ENCODE results near the gene IL21R.
"Not testable (repeated sequence)": the region's sequence is repeated elsewhere in the genome, so short reads cannot be mapped to it uniquely, and the experiment has no call there.

IL21R gene

DNA sequence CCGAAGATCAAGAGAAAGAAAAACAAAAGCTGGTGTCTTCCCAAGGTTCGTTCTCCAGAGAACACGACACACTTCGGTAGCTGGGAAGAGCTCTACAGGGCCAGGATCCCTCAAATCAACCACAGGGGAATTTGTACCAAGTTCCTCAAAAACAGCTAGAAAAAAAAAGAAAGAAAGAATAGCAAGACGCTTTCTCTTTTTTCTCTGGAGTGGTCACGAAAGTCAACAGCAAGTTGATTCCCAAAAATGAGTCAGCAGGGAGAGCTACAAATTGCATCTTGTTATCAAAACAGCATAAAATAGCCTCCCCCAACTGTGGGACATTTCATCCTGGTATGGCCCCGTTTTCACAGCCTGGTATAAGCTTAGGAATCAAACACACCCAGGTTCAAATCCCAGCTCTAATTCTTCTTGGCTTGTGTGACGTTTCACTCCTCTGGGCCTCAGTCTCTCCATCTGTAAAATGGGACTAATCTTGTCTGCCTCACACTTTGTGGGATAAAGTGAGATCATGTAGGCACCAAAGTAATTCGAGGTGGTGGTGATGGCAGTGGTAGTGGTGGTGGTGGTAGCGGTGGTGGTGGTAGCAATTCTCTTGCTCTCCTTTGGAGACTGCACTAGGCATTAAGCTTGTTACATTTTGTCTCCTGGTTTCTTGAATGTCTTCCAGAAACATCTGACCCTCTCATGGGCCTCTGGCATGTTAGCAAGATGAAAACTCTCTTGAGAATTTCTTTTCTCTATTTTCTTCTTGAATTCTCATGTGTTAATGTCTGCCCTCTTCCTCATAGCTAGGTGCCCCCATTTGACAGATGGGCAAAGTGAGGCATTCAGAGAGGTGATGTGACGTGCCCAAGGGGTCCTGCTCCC lies 988 bp upstream of the IL21R start:
- DNase-seq (ENCODE audit: low spot score) = peak; percentile 37

DNA sequence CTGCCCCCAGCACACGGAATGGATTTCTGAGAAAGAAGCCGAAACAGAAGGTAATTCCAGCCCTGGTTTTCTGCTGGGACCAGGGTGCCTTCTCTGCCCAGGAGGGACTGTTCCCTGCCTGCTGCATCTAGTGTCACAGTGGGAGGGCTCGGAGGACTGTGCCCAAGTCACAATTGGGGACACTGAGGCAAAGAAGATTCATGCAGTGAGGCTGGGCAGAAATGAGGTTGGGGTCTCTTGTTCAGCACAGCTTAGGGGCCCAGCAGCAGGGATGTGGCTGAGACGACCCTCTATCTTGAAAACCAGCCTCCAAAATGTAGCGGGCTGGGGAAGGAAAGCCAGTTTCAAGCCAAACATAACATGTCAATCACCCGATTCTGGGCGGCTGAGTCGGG lies 592 bp downstream of the IL21R start:
- no peak for DNase-seq (ENCODE audit: low spot score)

DNA sequence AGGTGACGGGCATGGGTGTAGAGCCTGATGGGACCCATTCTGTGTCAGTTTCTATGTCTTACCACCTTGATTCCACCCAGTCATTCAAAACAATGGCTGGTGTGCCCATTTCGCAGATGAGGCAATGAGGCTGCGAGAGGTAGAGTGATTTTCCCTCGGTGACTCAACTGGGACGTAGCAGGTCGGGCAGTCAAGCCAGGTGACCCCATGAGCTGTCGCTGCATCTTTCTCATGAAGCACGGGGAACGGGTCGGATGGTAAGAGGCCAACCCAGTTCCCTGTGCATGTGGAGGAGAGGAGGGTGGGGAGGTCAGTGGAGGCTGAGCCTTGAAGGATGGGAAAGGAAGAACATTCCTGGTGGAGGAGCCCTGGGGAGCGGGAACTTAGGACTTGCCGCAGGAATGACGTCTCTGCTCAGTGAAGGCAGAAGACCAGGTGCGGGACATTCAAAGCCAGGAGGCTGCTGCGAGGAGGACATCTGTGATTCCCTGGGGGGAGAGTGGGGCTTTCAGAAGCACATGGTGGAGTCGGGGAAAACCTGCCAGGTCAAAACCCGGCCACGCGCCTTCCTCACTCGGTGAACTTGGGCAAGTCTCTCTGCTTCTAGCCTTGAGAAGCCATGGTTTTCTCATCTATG lies 1.1 kb downstream of the IL21R start:
- no peak for DNase-seq (ENCODE audit: low spot score)

DNA sequence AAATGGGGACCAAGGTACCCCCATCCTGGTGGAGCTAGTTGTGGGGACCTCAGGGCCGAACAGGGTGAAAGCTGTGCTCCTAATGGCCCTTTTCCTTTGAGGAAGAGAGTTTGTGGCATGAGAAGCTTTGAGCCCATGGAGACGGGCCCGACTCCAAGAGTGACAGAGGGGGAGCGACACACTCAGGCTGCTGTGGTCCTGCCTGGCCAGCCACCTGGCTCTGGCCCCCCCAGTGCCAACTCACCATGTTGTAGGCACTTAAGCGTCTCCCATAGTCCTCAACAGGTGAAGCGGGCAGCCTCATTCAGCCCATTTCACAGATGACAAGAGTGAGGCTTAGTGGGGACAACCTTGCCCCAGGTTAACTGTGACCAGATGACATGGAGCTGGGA lies 1.6 kb downstream of the IL21R start:
- no peak for DNase-seq (ENCODE audit: low spot score)

DNA sequence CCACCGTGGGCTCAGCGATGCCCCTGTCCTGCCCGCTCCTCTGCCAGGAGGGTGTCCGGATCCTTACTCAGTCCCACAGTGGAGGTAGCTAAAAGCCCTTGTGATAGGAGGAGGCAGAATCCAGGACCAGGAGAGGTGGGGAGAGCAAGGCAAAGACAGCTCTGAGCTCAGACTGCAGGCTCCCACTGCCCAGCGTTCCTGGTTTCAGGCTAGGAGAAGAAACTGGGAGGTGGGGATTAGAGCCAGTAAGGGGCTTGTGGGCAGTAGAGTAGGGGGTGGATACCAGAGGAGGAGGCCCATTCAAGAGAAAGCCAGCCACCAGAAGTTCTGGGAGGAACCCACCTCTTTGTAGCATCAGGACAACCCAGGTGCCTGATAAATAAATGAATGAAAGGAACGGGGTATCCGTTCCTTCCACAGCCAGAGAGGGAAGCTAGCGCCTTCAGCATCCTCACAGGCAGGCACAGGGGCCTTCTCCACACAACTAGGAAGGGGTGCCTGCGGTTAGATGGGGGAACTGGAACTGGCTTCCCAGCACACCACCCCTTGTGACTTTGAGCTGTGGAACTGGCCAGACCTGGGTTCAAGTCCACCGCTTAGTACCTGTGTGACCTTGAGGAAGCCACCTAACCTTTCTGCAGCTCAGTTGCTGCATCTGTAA lies 2.3 kb downstream of the IL21R start:
- no peak for DNase-seq (ENCODE audit: low spot score)

DNA sequence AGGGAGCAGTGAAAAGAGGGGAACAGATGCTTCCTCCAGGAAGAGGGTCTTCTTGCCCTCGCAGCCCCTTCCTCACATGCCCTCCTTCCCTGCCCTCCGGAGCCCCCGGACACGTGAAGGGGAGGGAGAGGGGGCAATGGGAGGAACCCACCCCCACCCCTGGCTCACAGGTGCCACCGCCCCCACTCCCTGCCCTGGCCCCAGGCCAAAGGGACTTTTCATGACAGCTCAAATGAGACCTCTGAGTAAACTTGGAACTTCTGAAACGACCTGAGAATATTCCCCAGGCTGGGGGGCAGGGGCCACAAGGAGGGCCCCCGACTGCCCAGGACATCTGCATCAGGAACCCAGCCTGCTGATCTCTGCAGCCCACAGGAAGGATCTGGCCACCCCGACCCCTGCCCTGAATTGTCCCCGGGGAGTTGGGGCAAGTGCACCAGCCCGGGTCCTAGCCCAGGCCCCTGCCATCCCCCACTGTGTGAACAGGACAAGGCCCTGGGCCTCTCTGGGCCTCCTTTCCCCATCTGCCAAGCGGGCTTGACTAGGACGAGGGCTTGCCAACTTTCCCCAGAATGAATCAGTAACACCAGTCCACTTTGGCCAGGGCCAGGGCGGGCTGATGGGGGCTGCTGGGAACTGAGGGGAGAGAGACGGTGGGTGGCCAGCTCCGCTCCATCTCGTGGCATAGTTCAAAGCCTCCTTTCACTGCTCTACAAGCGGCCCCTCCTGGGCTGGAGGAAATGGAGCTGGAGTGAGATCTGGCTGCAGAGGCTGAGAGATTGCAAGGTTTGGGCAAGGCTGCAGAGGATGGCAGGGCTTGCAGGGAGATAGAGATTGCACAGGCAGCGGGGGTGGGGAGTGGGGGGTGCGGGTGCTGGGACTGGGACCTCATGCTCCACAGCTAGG lies 3.8 kb downstream of the IL21R start:
- peak; percentile 57 for DNase-seq (ENCODE audit: low spot score)

DNA sequence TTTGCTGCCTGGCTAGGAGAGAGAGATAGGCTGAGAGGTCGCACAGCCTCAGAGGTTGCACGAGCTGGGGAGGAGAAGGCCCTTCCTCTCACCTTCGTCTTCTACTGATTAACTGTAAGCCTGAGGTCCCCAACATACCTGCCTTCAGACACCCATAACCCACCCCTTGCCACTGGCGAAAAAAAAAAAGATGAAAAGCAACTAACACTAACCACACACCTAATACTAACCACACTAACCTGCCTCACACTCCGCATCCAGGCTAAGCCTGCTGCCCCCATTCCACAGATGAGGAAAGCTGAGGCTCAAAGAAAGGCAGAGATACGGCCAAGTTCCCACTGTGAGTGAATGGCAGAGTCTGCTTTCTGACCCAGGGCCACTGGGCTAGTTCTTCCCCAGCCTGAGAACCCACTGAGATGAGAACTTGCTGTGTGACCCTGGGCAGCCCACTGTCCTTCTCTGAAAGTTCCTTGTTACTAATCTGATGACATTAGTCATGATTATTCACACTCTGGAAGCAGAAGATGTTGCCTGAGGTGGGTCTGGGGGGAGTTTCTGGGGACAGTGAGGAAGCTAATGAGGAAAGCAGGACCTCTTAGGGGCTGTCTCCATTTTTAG lies 4.6 kb downstream of the IL21R start:
- DNase-seq (ENCODE audit: low spot score) = no peak

DNA sequence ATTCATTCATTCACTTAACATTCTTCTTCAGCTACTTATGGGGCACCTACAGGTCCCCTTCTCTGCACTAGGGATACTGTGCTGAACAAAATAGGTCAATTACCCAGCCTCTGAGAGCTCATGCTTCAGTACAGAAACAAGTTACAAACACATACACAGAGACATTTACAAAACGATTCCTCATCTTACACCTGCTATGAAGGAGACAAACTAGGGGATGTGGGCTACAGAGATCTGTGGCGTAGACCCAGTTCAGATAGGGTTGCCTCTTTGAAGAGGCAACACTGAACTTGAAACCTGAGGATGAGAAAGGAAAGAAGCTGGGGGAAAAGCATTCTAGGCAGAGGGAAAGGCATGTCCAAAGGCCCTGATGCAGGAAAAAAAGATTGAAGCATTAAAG lies 5.2 kb downstream of the IL21R start:
- no peak for DNase-seq (ENCODE audit: low spot score)

DNA sequence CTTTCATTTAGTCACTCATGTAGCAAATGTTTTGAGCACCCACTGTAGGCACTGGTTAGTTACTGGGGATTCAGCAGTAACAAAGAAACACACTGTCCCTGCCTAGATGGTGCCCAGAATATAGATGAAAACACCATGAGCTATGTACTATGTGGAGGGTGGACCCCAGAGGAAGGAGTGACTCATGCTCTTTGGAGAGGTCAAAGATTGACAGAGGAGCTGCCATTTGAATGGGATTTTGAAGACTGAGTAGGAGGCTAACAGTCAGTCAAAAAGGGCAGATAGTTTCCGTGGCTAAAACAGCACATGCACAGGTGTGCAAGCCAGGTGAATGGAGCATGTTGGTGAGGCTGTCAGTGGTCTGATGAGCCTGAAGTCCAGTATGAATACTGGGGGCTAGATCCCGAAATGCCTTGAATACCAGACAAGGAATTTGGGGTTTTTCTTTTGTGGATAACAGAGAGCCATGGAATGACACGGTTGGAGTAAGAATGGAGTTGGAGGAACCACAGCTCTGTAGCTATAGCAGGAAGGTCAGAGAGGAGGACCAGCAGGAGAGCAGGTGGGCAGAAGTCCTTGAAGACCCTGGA lies 6.1 kb downstream of the IL21R start:
- no peak for DNase-seq (ENCODE audit: low spot score)

DNA sequence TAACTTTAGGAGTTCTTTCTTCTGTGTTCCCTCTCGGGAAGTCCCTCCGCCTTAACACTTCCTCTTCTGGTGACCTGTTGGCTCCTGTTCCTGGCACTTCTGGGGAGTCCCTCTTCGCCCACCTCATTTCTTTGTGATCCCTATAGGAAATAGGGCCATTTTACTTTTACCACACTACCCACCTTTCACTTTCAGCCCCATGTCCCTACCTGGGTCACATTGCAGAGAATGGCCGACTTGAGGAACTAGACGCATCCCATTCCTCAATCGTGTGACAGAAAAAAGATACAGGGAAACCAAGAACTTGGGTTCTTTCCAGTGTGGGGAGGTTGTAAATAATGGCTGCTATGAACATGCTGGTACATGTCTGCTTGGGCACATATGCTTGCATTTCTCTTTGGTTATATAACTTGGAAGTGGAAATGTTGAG lies 6.6 kb downstream of the IL21R start:
- no peak for DNase-seq (ENCODE audit: low spot score)

DNA sequence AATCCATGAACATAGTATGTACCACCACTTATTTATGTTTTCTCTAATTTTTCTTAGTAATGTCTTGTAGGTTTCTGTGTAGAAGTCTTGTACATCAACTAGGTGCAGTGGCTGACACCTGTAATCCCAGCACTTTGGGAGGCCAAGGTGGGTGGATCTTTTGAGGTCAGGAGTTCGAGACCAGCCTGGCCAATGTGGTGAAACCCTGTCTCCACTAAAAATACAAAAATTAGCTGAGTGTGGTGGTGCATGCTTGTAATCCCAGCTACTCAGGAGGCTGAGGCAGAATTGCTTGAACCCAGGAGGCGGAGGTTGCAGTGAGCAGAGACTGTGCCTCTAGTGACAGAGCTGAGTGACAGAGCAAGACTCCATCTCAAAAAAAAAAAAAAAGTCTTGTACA lies 8.0 kb downstream of the IL21R start:
- DNase-seq (ENCODE audit: low spot score) = not testable (repeated sequence)

DNA sequence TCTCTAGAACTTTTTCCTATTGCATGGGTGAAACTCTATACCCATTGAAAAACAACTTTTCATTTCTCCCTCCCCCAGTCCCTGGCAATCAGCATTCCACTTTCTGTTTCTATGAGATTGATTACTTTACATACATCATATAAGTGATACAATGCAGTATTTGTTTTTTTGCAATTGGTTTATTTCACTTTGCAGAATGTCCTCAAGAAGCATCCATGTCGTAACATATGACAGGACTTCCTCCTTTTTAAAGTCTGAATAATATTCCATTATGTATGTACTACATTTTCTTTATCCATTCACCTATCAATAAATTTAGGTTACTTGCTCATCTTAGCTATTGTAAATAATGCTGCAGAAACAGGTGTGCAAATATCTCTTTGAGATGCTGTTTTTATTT lies 8.8 kb downstream of the IL21R start:
- no peak for DNase-seq (ENCODE audit: low spot score)

DNA sequence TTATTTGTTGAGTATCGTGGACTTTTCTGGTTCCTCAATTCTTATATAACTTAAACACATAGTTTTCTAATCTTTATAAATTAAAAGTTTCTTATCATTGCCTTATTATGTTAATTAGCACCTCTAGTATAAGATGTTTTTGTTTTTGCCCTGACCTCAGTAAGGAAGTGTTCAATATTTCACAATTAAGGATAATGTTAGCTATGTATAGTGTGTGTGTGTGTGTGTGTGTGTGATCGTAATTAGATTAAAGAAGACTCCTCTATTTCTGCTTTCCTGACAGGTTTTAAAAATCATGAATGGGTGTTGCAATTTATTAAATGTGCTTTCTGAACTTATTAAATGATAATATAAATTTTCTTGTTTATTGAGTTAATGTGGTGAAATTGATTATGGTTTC lies 12.0 kb downstream of the IL21R start:
- DNase-seq (ENCODE audit: low spot score) = no peak

DNA sequence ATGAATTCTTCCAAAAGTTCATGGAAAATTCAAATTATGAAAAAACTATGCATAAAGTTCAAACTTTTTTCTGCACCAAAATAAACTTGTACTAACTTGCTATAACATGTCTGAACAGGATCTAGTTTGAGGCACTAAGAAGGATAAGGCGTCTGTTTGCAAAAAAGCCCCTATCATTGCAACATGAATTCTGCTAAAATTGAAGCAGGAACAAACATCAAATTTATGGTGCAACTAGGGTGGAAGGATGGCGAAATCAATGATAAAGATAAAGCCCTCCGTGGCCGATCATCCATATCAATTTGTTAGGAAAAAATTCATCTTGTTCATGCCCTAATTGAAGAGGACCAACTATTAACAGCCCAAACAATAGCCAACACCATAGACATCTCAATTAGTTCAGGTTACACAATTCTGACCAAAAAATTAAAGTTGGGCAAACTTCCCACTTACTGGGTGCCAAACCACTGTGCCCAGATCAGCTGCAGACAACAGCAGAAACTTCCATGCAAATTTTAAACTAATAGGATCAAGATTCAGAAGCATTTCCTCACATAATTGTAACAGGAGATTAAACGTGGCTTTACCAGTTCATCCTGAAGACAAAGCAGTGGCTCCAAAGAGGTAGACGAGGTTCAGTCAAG lies 12.9 kb downstream of the IL21R start:
- no peak for DNase-seq (ENCODE audit: low spot score)

DNA sequence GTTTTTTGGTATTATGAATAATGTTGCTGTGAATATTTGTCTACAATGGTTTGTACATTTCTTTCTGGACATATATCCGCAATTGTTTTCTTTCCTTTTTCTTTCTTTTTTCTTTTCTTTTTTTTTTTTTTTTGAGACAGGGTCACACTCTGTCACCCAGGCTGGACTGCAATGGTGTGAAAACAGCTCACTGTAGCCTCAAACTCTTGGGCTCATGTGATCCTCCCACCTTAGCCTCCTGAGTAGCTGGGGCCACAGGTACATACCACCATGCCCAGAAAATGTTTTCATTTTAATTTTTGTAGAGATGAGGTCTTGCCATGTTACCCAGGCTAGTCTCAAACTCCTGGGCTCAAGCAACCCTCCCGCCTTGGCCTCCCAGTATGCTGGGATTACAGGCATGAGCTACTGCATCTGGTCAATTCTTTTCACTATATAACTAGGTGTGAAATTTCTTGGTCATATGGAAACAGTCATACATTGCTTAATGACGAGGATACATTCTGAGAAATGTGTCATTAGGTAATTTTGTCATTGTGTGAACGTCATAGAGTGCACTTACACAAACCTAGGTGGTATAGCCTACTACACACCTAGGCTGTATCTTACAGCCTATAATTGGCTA lies 15.2 kb downstream of the IL21R start:
- no peak for DNase-seq (ENCODE audit: low spot score)

DNA sequence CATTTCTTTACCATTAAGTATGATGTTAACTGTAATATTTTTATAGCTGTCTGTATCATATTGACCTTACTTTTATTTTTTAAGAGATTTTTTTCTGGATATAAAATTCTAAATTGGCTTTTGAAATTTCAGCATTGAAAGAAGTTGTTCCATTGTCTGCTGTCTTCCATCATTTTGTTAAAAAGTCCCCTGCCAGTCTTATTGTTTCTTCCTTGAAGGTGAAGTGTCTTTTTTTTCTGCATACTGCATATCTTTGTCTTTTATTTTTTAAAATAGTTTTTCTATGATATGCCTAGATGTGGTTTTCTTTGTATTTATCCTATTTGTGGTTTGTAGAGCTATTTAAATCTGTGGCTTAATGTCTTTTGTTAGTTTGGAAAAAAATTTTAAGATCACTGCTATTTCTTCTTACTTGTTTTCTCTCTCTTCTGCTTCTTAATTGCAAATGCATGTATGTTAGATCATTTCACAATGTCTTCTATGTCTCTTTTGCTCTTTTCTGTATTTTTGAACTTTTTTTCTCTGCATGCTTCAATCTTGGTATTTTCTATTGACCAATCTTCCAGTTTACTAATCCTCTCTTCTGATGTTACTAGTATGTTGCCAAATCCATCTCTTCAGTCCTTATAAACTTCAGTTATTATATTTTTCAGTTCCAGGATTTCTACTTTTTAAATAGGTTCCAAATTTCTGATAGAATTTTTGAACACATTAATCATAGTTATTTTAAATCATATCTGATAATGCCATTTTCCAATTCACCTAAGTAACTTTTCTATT lies 20.2 kb downstream of the IL21R start:
- DNase-seq (ENCODE audit: low spot score) = no peak

DNA sequence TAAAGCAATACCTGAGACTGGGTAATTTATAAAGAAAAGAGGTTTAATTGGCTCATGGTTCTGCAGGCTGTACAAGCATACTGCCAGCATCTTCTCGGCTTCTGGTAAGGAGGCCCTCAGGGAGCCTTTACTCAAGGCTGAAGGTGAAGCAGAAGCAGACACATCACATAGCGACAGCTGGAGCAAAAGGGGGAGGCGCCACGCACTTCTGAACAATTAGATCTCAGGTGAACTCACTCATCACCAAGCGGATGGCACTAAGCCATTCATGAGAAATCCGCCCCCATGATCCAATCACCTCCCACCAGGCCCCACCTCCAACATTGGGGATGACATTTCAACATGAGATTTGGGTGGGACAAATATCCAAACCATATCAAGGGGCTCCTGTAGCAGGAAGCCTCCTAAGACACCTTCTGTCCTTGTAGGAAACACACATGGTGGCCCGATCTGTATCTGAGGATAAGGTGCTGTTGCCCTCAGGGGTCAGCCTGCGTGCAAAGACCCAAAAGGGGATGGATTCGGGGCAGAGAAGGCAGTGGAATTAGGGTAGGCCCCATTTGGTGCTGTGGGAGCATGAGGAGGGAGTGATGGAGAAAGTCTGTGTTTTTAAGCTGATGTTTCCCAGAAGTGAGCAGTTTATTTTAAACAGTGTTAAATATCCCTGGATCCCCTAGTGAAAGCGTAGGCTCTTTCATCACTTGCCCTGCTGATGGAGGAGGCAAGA lies 23.0 kb downstream of the IL21R start:
- DNase-seq (ENCODE audit: low spot score) = no peak

DNA sequence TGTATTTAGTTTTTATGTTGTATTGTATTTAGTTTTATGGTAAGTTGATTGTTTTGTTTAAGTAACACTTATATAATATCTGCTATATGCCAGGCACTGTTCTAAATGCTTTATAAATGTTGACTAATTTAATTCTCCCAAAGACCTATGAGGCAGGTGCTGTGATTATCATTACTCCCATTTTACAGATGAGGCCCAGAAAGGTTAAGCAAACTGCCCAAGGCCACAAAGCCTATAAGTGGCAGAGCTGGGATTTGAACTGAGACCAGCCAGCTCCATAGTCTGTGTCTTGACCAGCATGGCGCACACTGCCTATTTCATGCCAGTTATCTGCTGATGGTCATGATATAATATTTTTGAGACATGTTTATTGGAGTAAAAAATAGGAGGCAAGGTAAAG lies 24.0 kb downstream of the IL21R start:
- DNase-seq (ENCODE audit: low spot score) = no peak
